Type B pancreatic cell (in vitro differentiated cells): ENCODE results near the gene PNPLA4. TPM values are rescaled to one million over a fixed set of nuclear protein-coding genes. Genes with fewer than 3 reads are reported as not detected.

ENCODE experiments used
- DNase-seq: peaks from one replicate; pipeline ENCODE4 v3.0.0; 2021; ENCODE audit warnings: mixed read lengths; ENCODE audit not compliant: unreplicated experiment; ENCODE audit errors: extremely low spot score
- H3K27ac Mint-ChIP-seq: 2 replicates; pipeline ENCODE4 v1.8.0; 2021; ENCODE audit warnings: mild to moderate bottlenecking, mixed read lengths
- H3K27me3 Mint-ChIP-seq: 2 replicates; pipeline ENCODE4 v1.8.0; 2021; ENCODE audit warnings: mixed read lengths
- H3K36me3 Mint-ChIP-seq: 2 replicates; pipeline ENCODE4 v1.8.0; 2021; ENCODE audit warnings: mixed read lengths
- H3K4me1 Mint-ChIP-seq: one replicate; pipeline ENCODE4 v1.8.0; 2021; ENCODE audit warnings: mixed read lengths; ENCODE audit not compliant: unreplicated experiment
- H3K4me3 Mint-ChIP-seq: 2 replicates; pipeline ENCODE4 v1.8.0; 2021; ENCODE audit warnings: mild to moderate bottlenecking, mixed read lengths
- H3K9me3 Mint-ChIP-seq: 2 replicates; pipeline ENCODE4 v1.8.0; 2021; ENCODE audit warnings: mixed read lengths
- CTCF ChIP-seq: fragments of 200-600 bp; sonication (generic); conservative IDR thresholded peaks from 2 replicates; pipeline ENCODE4 v1.5.0; 2021; ENCODE audit warnings: antibody characterized with exemption, mild to moderate bottlenecking
- total RNA-seq: library from RNA; stranded (reverse); gene quantifications from 2 replicates; pipeline ENCODE4 v1.2.1, GENCODE V29; 2021; ENCODE audit warnings: low replicate concordance

The PNPLA4 gene
- total RNA-seq, 1 donor from 2014 or later, result 23.6 TPM

GRCh38 chrX:7876957-7877356 is 50.3 kb downstream of the PNPLA4 start:
- DNase-seq, result no peak
- no peak overlapping the region for H3K27ac Mint-ChIP-seq
- H3K4me1 Mint-ChIP-seq, result no peaks in the 10 kb centered on the region
- no peak for TF ChIP-seq CTCF
- no peaks in the 10 kb centered on the region for H3K36me3 Mint-ChIP-seq
- no peak overlapping the region for H3K4me3 Mint-ChIP-seq
- no peaks in the 10 kb centered on the region for H3K9me3 Mint-ChIP-seq
- H3K27me3 Mint-ChIP-seq, result peaks cover 3% of the 10 kb centered on the region

- TF ChIP-seq CTCF, result no peak
- Mint-ChIP-seq H3K4me3 (no peak overlapping the region), H3K4me1 (no peaks in the 10 kb centered on the region), H3K9me3 (peaks cover 5% of the 10 kb centered on the region), H3K36me3 (no peaks in the 10 kb centered on the region), H3K27ac (no peak overlapping the region), H3K27me3 (no peaks in the 10 kb centered on the region)
- no peak for DNase-seq
Observed at GRCh38 chrX:7872042-7872441, 55.2 kb downstream of the PNPLA4 start.

GRCh38 chrX:7852166-7852565 is 75.0 kb downstream of the PNPLA4 start:
- Mint-ChIP-seq H3K4me1 (no peaks in the 10 kb centered on the region), H3K9me3 (no peaks in the 10 kb centered on the region), H3K36me3 (no peaks in the 10 kb centered on the region), H3K27me3 (no peaks in the 10 kb centered on the region), H3K27ac (no peak overlapping the region), H3K4me3 (no peak overlapping the region)
- no peak for TF ChIP-seq CTCF
- DNase-seq, result no peak

Other genes starting within 250 kb of the PNPLA4 start
- gene VCX, start 84.2 kb downstream of the PNPLA4 start, total RNA-seq, result not detected in 2 replicates
- not detected in 2 replicates for gene VCX2, start 243.9 kb upstream of the PNPLA4 start, total RNA-seq